ENCODE results near the gene PTPRM. TPM values are rescaled to one million over a fixed set of nuclear protein-coding genes. Genes with fewer than 3 reads are reported as not detected.

PTPRM gene
- total RNA-seq, 1 experiment from 2014 or later = 11.1 TPM

DNA sequence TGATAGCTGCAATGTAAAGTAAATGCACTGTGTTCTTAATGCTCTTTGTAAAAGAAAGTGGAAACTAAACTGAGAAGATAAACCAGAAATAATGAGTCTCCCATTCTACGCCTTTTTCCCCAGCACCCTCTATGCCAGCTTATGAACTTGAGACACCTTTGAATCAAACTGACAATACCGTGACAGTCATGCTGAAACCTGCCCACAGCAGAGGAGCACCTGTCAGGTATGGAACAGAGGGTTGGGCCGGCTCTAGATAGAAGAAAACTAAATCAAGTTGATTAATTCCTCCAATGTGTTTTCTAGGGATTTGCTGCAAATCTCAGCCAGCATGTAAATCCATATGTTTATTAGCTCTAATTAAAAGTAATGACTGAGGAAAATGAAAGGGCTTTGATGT, 521.5 kb downstream of the PTPRM start (continued):
- TF ChIP-seq, protein P1, sequence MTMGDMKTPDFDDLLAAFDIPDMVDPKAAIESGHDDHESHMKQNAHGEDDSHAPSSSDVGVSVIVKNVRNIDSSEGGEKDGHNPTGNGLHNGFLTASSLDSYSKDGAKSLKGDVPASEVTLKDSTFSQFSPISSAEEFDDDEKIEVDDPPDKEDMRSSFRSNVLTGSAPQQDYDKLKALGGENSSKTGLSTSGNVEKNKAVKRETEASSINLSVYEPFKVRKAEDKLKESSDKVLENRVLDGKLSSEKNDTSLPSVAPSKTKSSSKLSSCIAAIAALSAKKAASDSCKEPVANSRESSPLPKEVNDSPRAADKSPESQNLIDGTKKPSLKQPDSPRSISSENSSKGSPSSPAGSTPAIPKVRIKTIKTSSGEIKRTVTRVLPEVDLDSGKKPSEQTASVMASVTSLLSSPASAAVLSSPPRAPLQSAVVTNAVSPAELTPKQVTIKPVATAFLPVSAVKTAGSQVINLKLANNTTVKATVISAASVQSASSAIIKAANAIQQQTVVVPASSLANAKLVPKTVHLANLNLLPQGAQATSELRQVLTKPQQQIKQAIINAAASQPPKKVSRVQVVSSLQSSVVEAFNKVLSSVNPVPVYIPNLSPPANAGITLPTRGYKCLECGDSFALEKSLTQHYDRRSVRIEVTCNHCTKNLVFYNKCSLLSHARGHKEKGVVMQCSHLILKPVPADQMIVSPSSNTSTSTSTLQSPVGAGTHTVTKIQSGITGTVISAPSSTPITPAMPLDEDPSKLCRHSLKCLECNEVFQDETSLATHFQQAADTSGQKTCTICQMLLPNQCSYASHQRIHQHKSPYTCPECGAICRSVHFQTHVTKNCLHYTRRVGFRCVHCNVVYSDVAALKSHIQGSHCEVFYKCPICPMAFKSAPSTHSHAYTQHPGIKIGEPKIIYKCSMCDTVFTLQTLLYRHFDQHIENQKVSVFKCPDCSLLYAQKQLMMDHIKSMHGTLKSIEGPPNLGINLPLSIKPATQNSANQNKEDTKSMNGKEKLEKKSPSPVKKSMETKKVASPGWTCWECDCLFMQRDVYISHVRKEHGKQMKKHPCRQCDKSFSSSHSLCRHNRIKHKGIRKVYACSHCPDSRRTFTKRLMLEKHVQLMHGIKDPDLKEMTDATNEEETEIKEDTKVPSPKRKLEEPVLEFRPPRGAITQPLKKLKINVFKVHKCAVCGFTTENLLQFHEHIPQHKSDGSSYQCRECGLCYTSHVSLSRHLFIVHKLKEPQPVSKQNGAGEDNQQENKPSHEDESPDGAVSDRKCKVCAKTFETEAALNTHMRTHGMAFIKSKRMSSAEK (CRISPR knock-in tag; IDR thresholded peaks at IDR 0.05; ENCODE audit: borderline replicate concordance) = no peak
- TF ChIP-seq, protein P2, sequence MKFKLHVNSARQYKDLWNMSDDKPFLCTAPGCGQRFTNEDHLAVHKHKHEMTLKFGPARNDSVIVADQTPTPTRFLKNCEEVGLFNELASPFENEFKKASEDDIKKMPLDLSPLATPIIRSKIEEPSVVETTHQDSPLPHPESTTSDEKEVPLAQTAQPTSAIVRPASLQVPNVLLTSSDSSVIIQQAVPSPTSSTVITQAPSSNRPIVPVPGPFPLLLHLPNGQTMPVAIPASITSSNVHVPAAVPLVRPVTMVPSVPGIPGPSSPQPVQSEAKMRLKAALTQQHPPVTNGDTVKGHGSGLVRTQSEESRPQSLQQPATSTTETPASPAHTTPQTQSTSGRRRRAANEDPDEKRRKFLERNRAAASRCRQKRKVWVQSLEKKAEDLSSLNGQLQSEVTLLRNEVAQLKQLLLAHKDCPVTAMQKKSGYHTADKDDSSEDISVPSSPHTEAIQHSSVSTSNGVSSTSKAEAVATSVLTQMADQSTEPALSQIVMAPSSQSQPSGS (CRISPR knock-in tag; IDR thresholded peaks at IDR 0.05; ENCODE audit: borderline replicate concordance, low read depth) = no peak
- TF ChIP-seq GTF2I (CRISPR knock-in tag; conservative IDR thresholded peaks at IDR 0.05) = no peak

DNA sequence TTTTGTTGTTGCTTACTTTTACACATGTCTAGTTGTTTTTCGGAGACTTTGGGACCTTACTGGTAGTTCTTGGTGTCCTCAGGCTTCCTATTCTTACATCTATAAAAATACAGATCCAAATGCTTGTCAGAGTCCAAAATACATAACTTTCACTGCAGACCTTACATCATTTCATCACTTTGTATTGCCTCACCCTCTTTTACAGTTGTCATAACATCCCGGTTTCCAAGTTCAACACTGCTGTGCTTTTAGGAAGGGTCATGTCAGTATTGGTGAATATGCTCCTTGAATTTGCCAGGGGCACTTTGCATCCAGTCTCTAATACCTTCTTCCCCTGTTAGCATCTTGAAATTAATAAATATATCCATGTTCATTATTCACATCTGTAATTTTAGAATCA, 523.9 kb downstream of the PTPRM start:
- Mint-ChIP-seq H3K4me1 (peaks cover 18% of the 10 kb centered on the region), H3K36me3 (no peaks in the 10 kb centered on the region), H3K4me3 (no peak overlapping the region), H3K27ac (no peak overlapping the region), H3K27me3 (ENCODE audit: low read depth) (peaks cover 9% of the 10 kb centered on the region), H3K9me3 (no peaks in the 10 kb centered on the region)
- DNase-seq (ENCODE audit: low spot score) (no peak), ATAC-seq (no peak)
- CTCF ChIA-PET = no interaction called here
- POLR2A ChIA-PET = no interaction called here
- no peak for TF ChIP-seq ELF4 (CRISPR knock-in tag; IDR thresholded peaks at IDR 0.05; ENCODE audit: low read depth)
- no peak for TF ChIP-seq ZNF423 (CRISPR knock-in tag; IDR thresholded peaks at IDR 0.05)
- no peak for TF ChIP-seq GTF2I (CRISPR knock-in tag; conservative IDR thresholded peaks at IDR 0.05)
- TF ChIP-seq KAT7 (CRISPR knock-in tag; IDR thresholded peaks at IDR 0.05; ENCODE audit: borderline replicate concordance) = no peak
- no peak for TF ChIP-seq HMGA2 (CRISPR knock-in tag; IDR thresholded peaks at IDR 0.05)
- TF ChIP-seq CTCF (IDR thresholded peaks at IDR 0.05) = no peak
- TF ChIP-seq PRDM15 (CRISPR knock-in tag; IDR thresholded peaks at IDR 0.05) = no peak
- no peak for TF ChIP-seq ZNF121 (CRISPR knock-in tag; IDR thresholded peaks at IDR 0.05)
- no peak for TF ChIP-seq SMAD3 (CRISPR knock-in tag; IDR thresholded peaks at IDR 0.05; ENCODE audit: borderline replicate concordance)
- no peak for TF ChIP-seq SP1 (CRISPR knock-in tag; conservative IDR thresholded peaks at IDR 0.05)
- TF ChIP-seq, protein P1 (CRISPR knock-in tag; IDR thresholded peaks at IDR 0.05; ENCODE audit: borderline replicate concordance) = no peak
- TF ChIP-seq, protein P3, sequence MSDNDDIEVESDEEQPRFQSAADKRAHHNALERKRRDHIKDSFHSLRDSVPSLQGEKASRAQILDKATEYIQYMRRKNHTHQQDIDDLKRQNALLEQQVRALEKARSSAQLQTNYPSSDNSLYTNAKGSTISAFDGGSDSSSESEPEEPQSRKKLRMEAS (CRISPR knock-in tag; IDR thresholded peaks at IDR 0.05) = no peak
- no peak for TF ChIP-seq IRF1 (CRISPR knock-in tag; IDR thresholded peaks at IDR 0.05)
- TF ChIP-seq SMAD4 (CRISPR knock-in tag; IDR thresholded peaks at IDR 0.05) = no peak
- no peak for TF ChIP-seq STAT6 (CRISPR knock-in tag; conservative IDR thresholded peaks at IDR 0.05; ENCODE audit: low read depth)
